Stimulated activated CD8-positive, alpha-beta memory T cell treated with anti-CD3 and anti-CD28 coated beads, Interleukin-15, amount 100 ng/mL, for 48 hours (primary cell): Measurements from ENCODE around the gene IGFBP4.

Experiments used
- DNase-seq, 2 donors: peaks; one replicate each; pipeline ENCODE4 v3.0.0-alpha.2; 2020; ENCODE audit warnings: low read depth in 2 of 2

Gene IGFBP4

GRCh38 chr17:40456396-40456951 is 13.2 kb downstream of the IGFBP4 start:
- no peak for DNase-seq

GRCh38 chr17:40457369-40457768 is 14.1 kb downstream of the IGFBP4 start:
- DNase-seq: no peak

GRCh38 chr17:40457964-40458791 is 14.9 kb downstream of the IGFBP4 start:
- DNase-seq: no peak

GRCh38 chr17:40458851-40459482 is 15.7 kb downstream of the IGFBP4 start:
- DNase-seq: no peak

- no peak for DNase-seq
These were observed 16.7 kb downstream of the IGFBP4 start for GRCh38 chr17:40459636-40460603.

GRCh38 chr17:40460604-40460967 is 17.3 kb downstream of the IGFBP4 start:
- DNase-seq: no peak

GRCh38 chr17:40460968-40461731 is 17.9 kb downstream of the IGFBP4 start:
- no peak for DNase-seq

GRCh38 chr17:40461732-40462342 is 18.6 kb downstream of the IGFBP4 start:
- DNase-seq: no peak

- no peak for DNase-seq
These were observed 19.3 kb downstream of the IGFBP4 start for GRCh38 chr17:40462343-40463121.

- no peak for DNase-seq
These were observed 19.9 kb downstream of the IGFBP4 start for GRCh38 chr17:40463122-40463550.

GRCh38 chr17:40464392-40464855 is 21.2 kb downstream of the IGFBP4 start:
- no peak for DNase-seq

- DNase-seq: no peak
These were observed 23.2 kb downstream of the IGFBP4 start for GRCh38 chr17:40466298-40466971.

GRCh38 chr17:40467281-40467867 is 24.1 kb downstream of the IGFBP4 start:
- no peak for DNase-seq

GRCh38 chr17:40468560-40468959 is 25.3 kb downstream of the IGFBP4 start:
- no peak for DNase-seq

- DNase-seq: no peak
These were observed 26.8 kb downstream of the IGFBP4 start for GRCh38 chr17:40469805-40470675.

- DNase-seq: no peak
These were observed 27.9 kb downstream of the IGFBP4 start for GRCh38 chr17:40470932-40471828.
